Heart left ventricle (tissue), 13 donors: ENCODE measurements around the gene CYLC1.

Experiments
- CTCF ChIP-seq, 12 donors: fragments of 200-600 bp; sonication (generic) in 4 of 12; IDR thresholded peaks; one replicate each; pipeline versions ENCODE4 v1.5.0 to v1.8.0; 2018 to 2022; ENCODE audit warnings: antibody characterized with exemption in 12 of 12, mild to moderate bottlenecking in 5 of 12
- POLR2A ChIP-seq, 2 donors: fragments of 450-650 bp; IDR thresholded peaks; one replicate each; pipeline ENCODE4 v1.6.1; 2017; ENCODE audit warnings: antibody characterized with exemption in 2 of 2, mild to moderate bottlenecking in 2 of 2, moderate library complexity in 2 of 2
- donor health status: ischemic (EF 13 %, LVEDD 7.1; RV severe dilation, severe dysfunction).
- donor health status: DM: no; HTN: yes; CAD: no.
- donor health status: DM: no; HTN: no; CAD: no.
- donor health status: ischemic (EF 25% LVEDD 6.9; RV normal size, moderate dysfunction).
- donor health status: ischemic (EF 25% LVEDD 5.7; RV mildly dilated, moderate dysfunction).
- donor health status: ischemic (EF 35%, LVEDD 5.7; RV mildly dilated, moderate dysfunction).
- donor health status: nonischemic (EF 11% LVEDD 7.7; RV severe dilation, severe dysfunction).
- donor health status: DM: yes; HTN: yes; CAD: no.
- donor health status: PGD.
- donor health status: ischemic (EF 29% LVEDD 5.4; RV normal size, mild dysfunction).
- donor health status: nonischemic (EF 23%, LVEDD 6.1; RV moderate dilation, normal function).

GRCh38 chrX:83829874-83830273 is 31.1 kb upstream of the CYLC1 start:
- TF ChIP-seq CTCF (IDR thresholded peaks at IDR 0.05) (no peak), POLR2A (IDR thresholded peaks at IDR 0.05) (no peak)
